Prostate gland (tissue), 2 donors: ENCODE data around the gene TNFSF10.

Source experiments
- POLR2A ChIP-seq: fragments of 450-650 bp; IDR thresholded peaks from one replicate; pipeline ENCODE4 v1.6.1; 2016; ENCODE audit warnings: antibody characterized with exemption, mild to moderate bottlenecking
- POLR2AphosphoS5 ChIP-seq: sonication (generic); formaldehyde crosslinking; IDR thresholded peaks from one replicate; pipeline ENCODE4 v1.6.1; 2017; ENCODE audit warnings: antibody characterized with exemption
- TF ChIP-seq, protein P1 (sequence below), 4 experiments: fragments of 200-600 bp in 2 of 4; fragments of 450-650 bp in 2 of 4; sonication (generic) in 2 of 4; IDR thresholded peaks; 1 replicate in 3 of 4; 2 replicates in 1 of 4; pipeline ENCODE4 v1.5.1; 2016 to 2019; ENCODE audit warnings: antibody characterized with exemption in 4 of 4, mild to moderate bottlenecking in 2 of 4, moderate library complexity in 2 of 4

DNA sequence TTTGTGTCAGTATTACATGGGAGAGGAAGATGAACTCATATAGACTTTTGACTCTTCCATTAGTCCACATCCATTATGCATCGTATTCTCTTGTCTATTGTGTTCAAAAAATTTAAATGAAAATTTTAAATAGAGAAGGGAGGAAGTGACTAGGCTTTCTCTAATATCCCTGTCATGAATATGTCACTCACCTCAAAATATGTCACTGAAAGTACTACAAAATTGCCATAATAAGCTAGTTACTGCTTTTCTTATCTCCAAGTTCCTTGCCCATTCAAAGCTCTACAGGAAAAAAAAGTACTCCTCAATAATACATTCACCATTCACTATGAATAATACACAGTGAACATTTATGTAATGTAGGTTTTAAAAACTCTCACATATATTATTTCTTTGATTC, 52.6 kb downstream of the TNFSF10 start:
- TF ChIP-seq POLR2A: no peak
- TF ChIP-seq POLR2AphosphoS5: no peak
- TF ChIP-seq, protein P1, sequence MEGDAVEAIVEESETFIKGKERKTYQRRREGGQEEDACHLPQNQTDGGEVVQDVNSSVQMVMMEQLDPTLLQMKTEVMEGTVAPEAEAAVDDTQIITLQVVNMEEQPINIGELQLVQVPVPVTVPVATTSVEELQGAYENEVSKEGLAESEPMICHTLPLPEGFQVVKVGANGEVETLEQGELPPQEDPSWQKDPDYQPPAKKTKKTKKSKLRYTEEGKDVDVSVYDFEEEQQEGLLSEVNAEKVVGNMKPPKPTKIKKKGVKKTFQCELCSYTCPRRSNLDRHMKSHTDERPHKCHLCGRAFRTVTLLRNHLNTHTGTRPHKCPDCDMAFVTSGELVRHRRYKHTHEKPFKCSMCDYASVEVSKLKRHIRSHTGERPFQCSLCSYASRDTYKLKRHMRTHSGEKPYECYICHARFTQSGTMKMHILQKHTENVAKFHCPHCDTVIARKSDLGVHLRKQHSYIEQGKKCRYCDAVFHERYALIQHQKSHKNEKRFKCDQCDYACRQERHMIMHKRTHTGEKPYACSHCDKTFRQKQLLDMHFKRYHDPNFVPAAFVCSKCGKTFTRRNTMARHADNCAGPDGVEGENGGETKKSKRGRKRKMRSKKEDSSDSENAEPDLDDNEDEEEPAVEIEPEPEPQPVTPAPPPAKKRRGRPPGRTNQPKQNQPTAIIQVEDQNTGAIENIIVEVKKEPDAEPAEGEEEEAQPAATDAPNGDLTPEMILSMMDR (IDR thresholded peaks at IDR 0.05): no peak
